Omental fat pad (tissue), 4 donors: ENCODE data around the gene FSTL4. TPM values are rescaled to one million over a fixed set of nuclear protein-coding genes. Genes with fewer than 3 reads are reported as not detected.

ENCODE experiments used
- ATAC-seq: fragments of 150-250 bp; one replicate; pipeline ENCODE4 v1.9.1; 2016; ENCODE audit warnings: mild to moderate bottlenecking, moderate library complexity; ENCODE audit not compliant: low FRiP score
- DNase-seq: peaks from one replicate; pipeline ENCODE4 v3.0.0-alpha.2; 2019; ENCODE audit warnings: low spot score
- total RNA-seq, 4 donors: library from RNA; depleted of rRNA; stranded (reverse); fragments of >200 nt; gene quantifications; one replicate each; pipeline ENCODE4 v1.1.0, GENCODE V29; 2016
- TF ChIP-seq, protein P1 (sequence below), 3 donors: fragments of 450-650 bp; IDR thresholded peaks; one replicate each; pipeline ENCODE4 v1.5.1; 2016 to 2017; ENCODE audit warnings: antibody characterized with exemption in 3 of 3, mild to moderate bottlenecking in 3 of 3, moderate library complexity in 2 of 3

FSTL4 gene
- total RNA-seq, 4 donors from 2014 or later, result 0.32 TPM; not detected in 3

DNA sequence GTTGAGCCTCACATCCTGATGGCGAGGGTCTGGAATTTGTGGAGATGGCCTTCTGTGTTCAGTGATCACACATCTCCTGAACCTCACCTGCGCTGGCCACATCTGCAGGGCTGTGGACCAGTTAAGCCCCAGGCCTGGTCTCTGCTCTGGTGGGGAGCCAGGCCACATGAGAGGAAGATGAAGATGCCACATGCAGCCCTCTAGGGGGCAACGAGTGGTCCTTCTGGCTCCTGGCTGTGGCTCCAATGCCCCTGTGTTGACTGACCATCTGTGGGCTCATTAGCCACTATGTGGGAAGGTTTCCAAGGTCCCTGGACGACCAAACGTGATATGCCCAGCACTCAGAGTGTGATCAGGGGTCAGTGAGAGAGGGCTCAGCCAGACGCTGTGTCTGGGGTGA, 357.5 kb downstream of the FSTL4 start:
- TF ChIP-seq, protein P1, sequence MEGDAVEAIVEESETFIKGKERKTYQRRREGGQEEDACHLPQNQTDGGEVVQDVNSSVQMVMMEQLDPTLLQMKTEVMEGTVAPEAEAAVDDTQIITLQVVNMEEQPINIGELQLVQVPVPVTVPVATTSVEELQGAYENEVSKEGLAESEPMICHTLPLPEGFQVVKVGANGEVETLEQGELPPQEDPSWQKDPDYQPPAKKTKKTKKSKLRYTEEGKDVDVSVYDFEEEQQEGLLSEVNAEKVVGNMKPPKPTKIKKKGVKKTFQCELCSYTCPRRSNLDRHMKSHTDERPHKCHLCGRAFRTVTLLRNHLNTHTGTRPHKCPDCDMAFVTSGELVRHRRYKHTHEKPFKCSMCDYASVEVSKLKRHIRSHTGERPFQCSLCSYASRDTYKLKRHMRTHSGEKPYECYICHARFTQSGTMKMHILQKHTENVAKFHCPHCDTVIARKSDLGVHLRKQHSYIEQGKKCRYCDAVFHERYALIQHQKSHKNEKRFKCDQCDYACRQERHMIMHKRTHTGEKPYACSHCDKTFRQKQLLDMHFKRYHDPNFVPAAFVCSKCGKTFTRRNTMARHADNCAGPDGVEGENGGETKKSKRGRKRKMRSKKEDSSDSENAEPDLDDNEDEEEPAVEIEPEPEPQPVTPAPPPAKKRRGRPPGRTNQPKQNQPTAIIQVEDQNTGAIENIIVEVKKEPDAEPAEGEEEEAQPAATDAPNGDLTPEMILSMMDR (IDR thresholded peaks at IDR 0.05), result no peak

DNA sequence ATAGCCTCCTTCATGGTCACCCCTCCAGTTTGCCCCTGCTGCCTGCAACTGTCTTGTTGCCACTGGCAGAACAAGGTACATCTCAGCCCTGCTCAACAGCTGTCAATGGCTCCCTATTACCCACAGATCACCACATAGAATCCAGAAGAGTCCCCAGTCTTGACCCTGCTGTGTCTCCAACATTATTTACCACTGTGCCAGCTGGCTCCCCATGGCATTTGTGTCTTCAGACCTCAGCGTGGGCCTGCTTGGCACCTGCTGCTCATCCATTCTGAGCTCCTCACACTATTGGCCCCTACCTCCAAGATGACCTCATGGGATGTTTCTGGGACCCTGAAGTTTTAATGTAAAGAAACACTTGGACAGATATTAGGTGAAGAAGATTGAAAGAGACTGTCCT, 358.7 kb downstream of the FSTL4 start:
- TF ChIP-seq, protein P1 (IDR thresholded peaks at IDR 0.05), result no peak
- ATAC-seq (no peak), DNase-seq (no peak)

More for the DNA sequence above, 357.5 kb downstream of the FSTL4 start:
- ATAC-seq, result no peak
- DNase-seq, result no peak

DNA sequence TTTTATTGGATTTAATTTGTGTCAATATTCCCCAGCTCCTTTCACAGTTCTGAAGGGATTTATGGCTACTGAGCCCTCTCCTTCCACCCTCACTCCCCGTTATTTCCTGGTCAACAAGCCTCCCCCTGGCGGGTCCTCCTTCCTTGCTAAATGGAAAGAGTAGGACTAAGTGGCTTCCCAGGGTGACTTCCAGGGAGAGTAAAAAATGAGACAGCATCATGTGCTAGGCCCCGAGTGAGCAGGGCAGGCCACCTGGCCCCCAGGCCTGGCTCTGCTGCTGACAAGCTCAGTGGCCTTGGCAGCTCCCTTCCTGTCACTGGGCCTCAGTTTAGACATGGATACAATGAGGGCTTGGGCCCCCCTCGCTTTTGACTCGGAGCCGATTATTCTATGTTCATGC, 359.3 kb downstream of the FSTL4 start:
- TF ChIP-seq, protein P1 (IDR thresholded peaks at IDR 0.05), result no peak
- no peak for ATAC-seq

DNA sequence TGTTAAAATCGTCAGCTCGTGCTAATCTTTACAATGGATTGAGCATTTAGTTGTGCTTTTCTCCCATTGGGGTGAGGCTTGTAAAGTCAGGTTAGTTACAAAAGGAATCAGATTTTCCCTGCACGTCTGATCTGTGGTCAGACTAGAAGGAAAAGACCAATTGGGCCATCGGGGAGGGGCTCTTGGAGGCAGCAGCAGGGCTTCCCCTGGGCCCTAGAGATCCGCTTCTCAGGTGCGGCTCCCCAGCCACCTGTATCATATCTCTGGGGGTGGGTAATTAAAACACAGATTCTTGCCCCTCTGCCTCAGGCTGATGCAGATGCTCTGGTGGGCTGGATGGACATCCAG, 360.2 kb downstream of the FSTL4 start:
- TF ChIP-seq, protein P1 (IDR thresholded peaks at IDR 0.05), result no peak
- DNase-seq, result no peak
- no peak for ATAC-seq

More for the DNA sequence above, 359.3 kb downstream of the FSTL4 start:
- no peak for DNase-seq

DNA sequence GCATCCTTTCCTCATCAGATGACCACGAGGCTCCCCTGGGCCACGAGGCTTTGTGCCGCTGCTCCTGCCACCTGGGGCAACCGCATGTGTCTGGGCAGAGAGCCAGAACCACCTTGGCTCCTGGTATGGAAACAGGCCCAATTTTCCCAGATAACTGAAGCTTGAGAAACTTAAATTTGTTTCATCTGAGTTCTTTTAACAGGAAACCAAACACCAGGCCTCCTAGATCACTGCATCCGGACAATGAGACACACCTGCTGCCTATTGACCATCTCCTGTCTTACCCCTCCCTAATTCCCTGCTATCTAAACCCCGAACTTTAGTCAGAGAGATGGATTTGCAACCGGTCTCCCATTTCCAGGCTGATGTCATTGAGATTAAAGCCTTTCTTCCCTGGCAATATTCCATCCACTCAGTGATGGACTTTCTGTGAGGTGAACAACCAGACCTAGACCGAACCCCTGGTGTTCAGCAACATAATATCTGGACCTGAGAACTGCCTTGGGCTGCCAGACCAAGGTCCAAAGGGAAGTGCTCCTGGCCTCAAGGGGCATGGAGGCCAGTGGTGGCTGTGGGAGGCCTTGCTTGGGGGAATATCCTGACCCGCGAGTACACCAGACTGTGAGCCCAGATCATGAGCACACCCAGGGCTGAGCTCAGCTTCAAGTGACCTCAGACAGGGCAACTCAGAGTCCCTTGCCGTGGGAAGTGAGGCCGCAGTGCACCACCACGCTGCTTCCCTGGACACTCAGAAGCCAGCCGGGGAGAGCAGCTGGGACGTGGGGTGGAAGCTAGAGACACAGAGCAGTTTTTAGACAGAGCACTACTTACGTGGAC, 360.8 kb downstream of the FSTL4 start:
- no peak for ATAC-seq
- TF ChIP-seq, protein P1 (IDR thresholded peaks at IDR 0.05), result no peak
- DNase-seq, result no peak

DNA sequence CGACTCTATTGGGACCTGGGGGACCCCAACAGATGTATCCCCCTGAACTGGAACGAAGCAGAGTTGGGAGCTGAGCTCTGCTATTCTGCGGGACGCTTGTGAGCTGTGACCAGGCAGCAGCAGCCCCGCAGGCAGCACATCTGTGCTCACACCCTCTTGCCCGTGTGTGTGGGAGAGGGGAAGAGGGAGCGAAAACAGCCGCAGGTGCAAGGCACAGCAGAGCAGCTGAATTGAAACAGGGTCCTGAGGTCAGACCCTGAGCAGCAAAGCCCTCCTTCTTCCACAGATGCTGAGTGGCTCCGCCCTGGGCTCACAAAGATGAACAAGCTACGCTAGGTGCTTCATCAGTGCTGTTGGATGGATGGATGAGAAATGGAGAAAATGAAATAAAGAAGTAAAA, 361.8 kb downstream of the FSTL4 start:
- no peak for ATAC-seq
- no peak for DNase-seq
- TF ChIP-seq, protein P1 (IDR thresholded peaks at IDR 0.05), result no peak

DNA sequence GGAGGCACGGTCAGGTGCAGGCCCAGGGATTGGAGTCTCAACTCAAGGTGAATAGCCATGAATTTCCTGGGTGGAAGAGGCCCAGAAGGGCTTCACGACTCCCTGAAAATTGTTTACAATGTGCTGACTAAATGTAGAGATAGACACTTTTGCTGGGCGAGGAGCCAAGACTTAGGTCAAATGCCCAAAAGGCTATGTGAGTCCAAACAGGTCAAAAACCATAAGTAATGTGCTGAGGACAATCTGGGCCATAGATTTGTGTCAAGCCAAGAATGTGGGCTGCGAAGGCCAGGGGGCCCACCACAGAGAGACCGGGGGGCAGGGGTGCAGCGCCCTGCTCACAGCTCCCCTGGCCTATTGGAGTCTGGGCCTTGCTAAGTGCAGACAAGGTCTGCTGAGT, 362.7 kb downstream of the FSTL4 start:
- TF ChIP-seq, protein P1 (IDR thresholded peaks at IDR 0.05), result no peak

More for the DNA sequence above, 362.7 kb downstream of the FSTL4 start:
- ATAC-seq, result no peak
- no peak for DNase-seq
